ENCODE data around the gene GP1BB. TPM values are rescaled to one million over a fixed set of nuclear protein-coding genes. Genes with fewer than 3 reads are reported as not detected.

The GP1BB gene
- total and polyA plus RNA-seq, 2 of the 4 experiments (the other 2 are of a cell fraction) = 0.18 to 1.5 TPM

DNA sequence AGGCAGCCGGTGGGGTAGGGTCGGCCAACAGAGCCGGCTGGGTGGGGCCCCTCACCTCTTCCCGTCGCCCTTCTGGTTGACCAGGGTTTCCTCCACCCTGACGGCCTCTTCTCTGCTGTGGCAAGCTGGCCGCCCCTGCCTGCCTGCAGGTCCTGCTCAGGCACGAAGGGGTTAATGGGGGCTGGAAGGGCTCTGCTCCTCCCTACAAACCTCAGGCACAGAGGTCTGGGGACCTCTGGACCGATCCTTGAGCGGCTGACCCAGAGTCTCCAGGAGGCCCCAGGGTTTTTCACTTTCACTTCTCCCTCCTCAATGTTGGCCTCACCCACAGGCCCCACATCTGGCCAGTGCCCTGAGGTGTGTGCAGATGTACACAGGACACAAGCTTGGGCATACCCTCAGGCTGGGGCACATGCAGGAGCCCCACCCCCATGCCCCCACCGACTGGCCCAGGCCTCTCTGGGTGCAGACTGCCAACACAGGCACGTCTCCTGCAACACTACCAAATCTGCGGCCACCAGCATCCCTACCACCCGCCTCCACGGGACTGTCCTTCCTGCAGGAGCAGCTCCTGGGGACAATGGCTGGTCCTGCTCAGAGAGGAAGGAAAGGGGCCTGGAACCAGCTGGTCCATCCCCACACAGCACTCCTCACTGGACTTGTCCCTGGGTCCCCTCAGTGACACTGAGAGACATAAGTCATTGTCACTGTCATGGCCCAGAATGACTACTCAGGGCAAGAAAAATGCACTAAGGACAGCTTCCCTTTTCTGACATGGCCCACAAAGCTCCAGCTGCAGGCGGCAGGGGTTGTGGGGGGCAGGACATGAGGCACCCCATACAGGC is 34.0 kb downstream of the GP1BB start:
- Histone ChIP-seq H4K20me1 (ENCODE audit: insufficient read depth, low read length) (peaks cover 6% of the 10 kb centered on the region; the same call in 1 of the 2 replicates), H3K56ac (ENCODE audit: extremely low read depth, insufficient read depth, low read length) (no peak overlapping the region), H3K4me3 (ENCODE audit: insufficient read depth, low read depth, low read length) (no peak overlapping the region), H3K9me3 (ENCODE audit: control insufficient read depth, insufficient read depth, low read length) (no peaks in the 10 kb centered on the region), H3K4me1 (ENCODE audit: control insufficient read depth, insufficient read depth, low read length) (peaks cover 4% of the 10 kb centered on the region; the same call in 1 of the 2 replicates), H3K9ac (ENCODE audit: low read depth, low read length) (no peak overlapping the region), H3K4me2 (ENCODE audit: low read depth, low read length) (no peak overlapping the region; the same call in 1 of the 2 replicates), H4K91ac (ENCODE audit: insufficient read depth, low read depth, low read length) (no peak overlapping the region), H3K79me1 (ENCODE audit: low read depth in 1 of 2, low read length in 2 of 2) (no peaks in the 10 kb centered on the region), H3K18ac (ENCODE audit: low read depth, low read length) (no peak overlapping the region), H3K4ac (ENCODE audit: low read depth, low read length) (no peak overlapping the region), H3K36me3 (ENCODE audit: control insufficient read depth, insufficient read depth, low read length) (no peaks in the 10 kb centered on the region), H2BK20ac (ENCODE audit: low read depth, low read length) (no peak overlapping the region), H2BK120ac (ENCODE audit: low read depth, low read length) (no peak overlapping the region), H2AFZ (replicated peaks; ENCODE audit: low read length, poor library complexity) (peak overlapping the region; percentile 21), H3K27me3 (ENCODE audit: control insufficient read depth, insufficient read depth, low read length) (peaks cover 94% of the 10 kb centered on the region), H3K23ac (ENCODE audit: low read depth, low read length) (no peak overlapping the region), H3K27ac (ENCODE audit: insufficient read depth, low read length) (no peak overlapping the region), H2AK9ac (replicated peaks; ENCODE audit: low read depth, low read length, poor library complexity) (peak overlapping the region; percentile 24), H2BK15ac (ENCODE audit: low read depth, low read length) (no peak overlapping the region), H3K9me1 (ENCODE audit: insufficient read depth, low read length) (peaks cover 5% of the 10 kb centered on the region), H4K8ac (ENCODE audit: low read depth in 2 of 2, low read length in 2 of 2) (no peak overlapping the region), H3K14ac (replicated peaks; ENCODE audit: low read depth, low read length) (no peak overlapping the region), H2BK5ac (ENCODE audit: low read depth, low read length, poor library complexity, severe bottlenecking) (no peak overlapping the region), H4K5ac (ENCODE audit: low read depth, low read length) (no peak overlapping the region), H2AK5ac (ENCODE audit: low read depth, low read length) (no peak overlapping the region)
- intact Hi-C loops (cut with micrococcal nuclease) = no loop called here
- BruUV-seq (replicated peaks) = no TSS peak
- TF ChIP-seq MAFK (IDR thresholded peaks at IDR 0.05; ENCODE audit: low read depth, low read length) = no peak
- TF ChIP-seq POLR2A (IDR thresholded peaks at IDR 0.05; ENCODE audit: low read depth, low read length) = no peak
- dilution Hi-C loops (cut with HindIII; ENCODE audit: low sequenced_read_pairs, unreplicated experiment) = no loop called here
- DNase-seq = no peak
- ChIA-PET POLR2A (ENCODE audit: unreplicated experiment) (no interaction called here), CTCF (no interaction called here)
- WGBS, 2 experiments (ENCODE audit: extremely low coverage in 2 of 2, insufficient read length in 1 of 2) = 0% methylated on average over 1 of the region's 16 CpGs; no CpG with 5 or more reads in 1 of the 2 experiments
- ATAC-seq (ENCODE audit: low read depth) = no peak
- in situ Hi-C loops (cut with MboI; ENCODE audit: low sequenced_read_pairs) = no loop called here

Measured in IMR-90 (cell line).